K562 treated with DMSO at 1 percent for 12 hours (cell line): ENCODE measurements around the gene UNK. TPM values are rescaled to one million over a fixed set of nuclear protein-coding genes. Genes with fewer than 3 reads are reported as not detected.

Experiments
- total RNA-seq: library from RNA; unstranded; fragments of 300-600 nt; gene quantifications from 2 replicates; pipeline ENCODE4 v1.2.3, GENCODE V29; 2022; ENCODE audit not compliant: insufficient read depth

The UNK gene
- 18.5 and 42.1 TPM in 2 replicates for total RNA-seq

GRCh38 chr17:75784473-75785015 is at the start of gene UNK:
Gene UNK, plus strand, starts transcription at chr17:75784806. Its CDS starts 75 bp downstream, at chr17:75784881.

GRCh38 chr17:75764711-75765421 is 19.7 kb upstream of the UNK start, which contains the start of gene GALK1:
Gene GALK1, minus strand, starts transcription at chr17:75765192. Its CDS starts 56 bp downstream, at chr17:75765136.

GRCh38 chr17:75843577-75844529 is 59.2 kb downstream of the UNK start, which contains the start of gene UNC13D:
Gene UNC13D, minus strand, starts transcription at chr17:75844404. Its CDS starts 67 bp downstream, at chr17:75844337.

GRCh38 chr17:75855310-75856061 is 70.9 kb downstream of the UNK start, which contains the start of gene WBP2:
Gene WBP2, minus strand, starts transcription at chr17:75855335. Its CDS starts 38 bp downstream, at chr17:75855297.

Other genes starting within 250 kb of the UNK start
- gene MYO15B, start 197.0 kb upstream of the UNK start, total RNA-seq, result 0.31 and 3.8 TPM in 2 replicates
- 1.3 TPM in 1 of 2 replicates, not detected in the other for gene SMIM5, start 151.4 kb upstream of the UNK start, total RNA-seq
- gene RECQL5, start 117.7 kb upstream of the UNK start, total RNA-seq, result 17.5 and 25.8 TPM in 2 replicates
- gene SAP30BP, start 117.5 kb upstream of the UNK start, total RNA-seq, result 55.4 and 61.6 TPM in 2 replicates
- gene ITGB4, start 63.3 kb upstream of the UNK start, total RNA-seq, result 0.84 and 9.1 TPM in 2 replicates
- 52.5 and 77.1 TPM in 2 replicates for gene GALK1, start 19.6 kb upstream of the UNK start, total RNA-seq
- 63.4 and 90.9 TPM in 2 replicates for gene UNC13D, start 59.6 kb downstream of the UNK start, total RNA-seq
- gene WBP2, start 70.5 kb downstream of the UNK start, total RNA-seq, result 134 and 171 TPM in 2 replicates
- gene TRIM47, start 93.8 kb downstream of the UNK start, total RNA-seq, result 3.2 and 3.4 TPM in 2 replicates
- 17.7 and 29.8 TPM in 2 replicates for gene TRIM65, start 112.1 kb downstream of the UNK start, total RNA-seq
- 90.0 and 95.5 TPM in 2 replicates for gene MRPL38, start 120.1 kb downstream of the UNK start, total RNA-seq
- 3.3 and 6.5 TPM in 2 replicates for gene FBF1, start 156.2 kb downstream of the UNK start, total RNA-seq
- gene ACOX1, start 194.4 kb downstream of the UNK start, total RNA-seq, result 5.8 and 17.7 TPM in 2 replicates
- gene TEN1, start 194.4 kb downstream of the UNK start, total RNA-seq, result 22.4 and 25.5 TPM in 2 replicates
- 5.8 and 8.0 TPM in 2 replicates for gene CDK3, start 216.0 kb downstream of the UNK start, total RNA-seq
- gene EVPL, start 242.5 kb downstream of the UNK start, total RNA-seq, result 0.09 TPM in 1 of 2 replicates, not detected in the other